IMR-90 (cell line): ENCODE results near the gene CHP2. TPM values are rescaled to one million over a fixed set of nuclear protein-coding genes. Genes with fewer than 3 reads are reported as not detected.

ENCODE experiments used
- ATAC-seq: fragments of 200-7000 bp; cut with Tn5 transposase; 2 replicates; pipeline ENCODE4 v1.9.1; 2020; ENCODE audit warnings: low read depth, mild to moderate bottlenecking, moderate library complexity
- BruUV-seq: library from RNA; stranded (reverse); fragments of 400-500 nt; replicated peaks from 2 replicates; lab custom pipeline; 2021; lab: Mats Ljungman, UMichigan
- CTCF ChIA-PET: fragments of 300-600 bp; formaldehyde crosslinking; extraction: SDS; loops from one replicate; lab custom pipeline; 2021; ENCODE audit warnings: antibody characterized with exemption; lab: Yijun Ruan, JAX
- POLR2A ChIA-PET: fragments of 300-600 bp; sonication (Branson Sonifier 250); formaldehyde crosslinking; loops from one replicate; lab custom pipeline; 2022; ENCODE audit warnings: antibody characterized with exemption; ENCODE audit not compliant: unreplicated experiment; lab: Charles Lee
- DNase-seq: peaks from one replicate; pipeline ENCODE4 v3.0.0; 2013
- H2AFZ ChIP-seq: replicated peaks from 2 replicates; pipeline ENCODE3; 2013; ENCODE audit warnings: low read length, mild to moderate bottlenecking; ENCODE audit not compliant: poor library complexity
- H2AK5ac ChIP-seq: 2 replicates; pipeline ENCODE4 v1.6.1; 2013; ENCODE audit warnings: low read depth, low read length, inconsistent platforms
- H2AK9ac ChIP-seq: replicated peaks from 2 replicates; pipeline ENCODE3; 2013; ENCODE audit warnings: mild to moderate bottlenecking, low read depth, low read length, moderate library complexity; ENCODE audit not compliant: poor library complexity
- H2BK120ac ChIP-seq: 2 replicates; pipeline ENCODE4 v1.6.1; 2013; ENCODE audit warnings: low read depth, low read length, inconsistent platforms
- H2BK15ac ChIP-seq: 3 replicates; pipeline ENCODE4 v1.6.1; 2013; ENCODE audit warnings: low read depth, low read length, inconsistent platforms
- H2BK20ac ChIP-seq: 2 replicates; pipeline ENCODE4 v1.6.1; 2013; ENCODE audit warnings: low read depth, mild to moderate bottlenecking, inconsistent platforms, low read length, moderate library complexity
- H2BK5ac ChIP-seq: 2 replicates; pipeline ENCODE4 v1.6.1; 2013; ENCODE audit warnings: mild to moderate bottlenecking, low read depth, low read length, inconsistent platforms; ENCODE audit not compliant: poor library complexity, severe bottlenecking
- H3K14ac ChIP-seq: replicated peaks from 2 replicates; pipeline ENCODE4 v1.6.1; 2013; ENCODE audit warnings: low read depth, low read length, inconsistent platforms
- H3K18ac ChIP-seq: 2 replicates; pipeline ENCODE4 v1.6.1; 2013; ENCODE audit warnings: low read depth, low read length, control low read depth
- H3K23ac ChIP-seq: 2 replicates; pipeline ENCODE4 v1.6.1; 2013; ENCODE audit warnings: low read depth, low read length, inconsistent platforms
- H3K27ac ChIP-seq: 2 replicates; pipeline ENCODE4 v1.5.1; 2013; ENCODE audit warnings: mild to moderate bottlenecking, control low read depth, low read length; ENCODE audit not compliant: insufficient read depth
- H3K27me3 ChIP-seq: 2 replicates; pipeline ENCODE4 v1.6.1; 2013; ENCODE audit warnings: low read length; ENCODE audit not compliant: control insufficient read depth, insufficient read depth
- H3K36me3 ChIP-seq: 2 replicates; pipeline ENCODE4 v1.6.1; 2013; ENCODE audit warnings: low read length, mixed read lengths; ENCODE audit not compliant: control insufficient read depth, insufficient read depth
- H3K4ac ChIP-seq: 2 replicates; pipeline ENCODE4 v1.6.1; 2013; ENCODE audit warnings: low read depth, low read length, inconsistent platforms
- H3K4me1 ChIP-seq: 2 replicates; pipeline ENCODE4 v1.6.1; 2013; ENCODE audit warnings: low read length, mixed read lengths; ENCODE audit not compliant: control insufficient read depth, insufficient read depth
- H3K4me2 ChIP-seq: 2 replicates; pipeline ENCODE4 v1.6.1; 2013; ENCODE audit warnings: low read depth, mild to moderate bottlenecking, control low read depth, low read length, moderate library complexity
- H3K4me3 ChIP-seq: 2 replicates; pipeline ENCODE4 v1.5.1; 2013; ENCODE audit warnings: low read depth, mild to moderate bottlenecking, control low read depth, low read length, moderate library complexity; ENCODE audit not compliant: insufficient read depth
- H3K56ac ChIP-seq: 2 replicates; pipeline ENCODE4 v1.6.1; 2013; ENCODE audit warnings: low read length, inconsistent platforms; ENCODE audit not compliant: insufficient read depth; ENCODE audit errors: extremely low read depth
- H3K79me1 ChIP-seq, 2 experiments: 2 replicates each; pipeline ENCODE4 v1.6.1; 2013; ENCODE audit warnings: low read length in 2 of 2, inconsistent platforms in 1 of 2, low read depth in 1 of 2
- H3K9ac ChIP-seq: 2 replicates; pipeline ENCODE4 v1.6.1; 2013; ENCODE audit warnings: low read depth, low read length, control low read depth
- H3K9me1 ChIP-seq: 2 replicates; pipeline ENCODE4 v1.6.1; 2013; ENCODE audit warnings: low read length, inconsistent platforms; ENCODE audit not compliant: insufficient read depth
- H3K9me3 ChIP-seq: 2 replicates; pipeline ENCODE4 v1.6.1; 2013; ENCODE audit warnings: low read length; ENCODE audit not compliant: control insufficient read depth, insufficient read depth
- H4K20me1 ChIP-seq: 2 replicates; pipeline ENCODE4 v1.6.1; 2013; ENCODE audit warnings: low read length, inconsistent platforms; ENCODE audit not compliant: insufficient read depth
- H4K5ac ChIP-seq: 2 replicates; pipeline ENCODE4 v1.6.1; 2013; ENCODE audit warnings: mild to moderate bottlenecking, low read depth, low read length, control low read depth
- H4K8ac ChIP-seq, 2 experiments: 2 replicates each; pipeline ENCODE4 v1.6.1; 2013; ENCODE audit warnings: low read depth in 2 of 2, low read length in 2 of 2, control low read depth in 1 of 2, inconsistent platforms in 1 of 2
- H4K91ac ChIP-seq: 2 replicates; pipeline ENCODE4 v1.6.1; 2013; ENCODE audit warnings: low read depth, low read length, inconsistent platforms; ENCODE audit not compliant: insufficient read depth
- FOS ChIP-seq: fragments of 150-350 bp; IDR thresholded peaks from 2 replicates; pipeline ENCODE4 v1.6.1; 2016; ENCODE audit warnings: low read depth, low read length
- NFE2L2 ChIP-seq: fragments of 150-350 bp; IDR thresholded peaks from 2 replicates; pipeline ENCODE4 v1.6.1; 2016; ENCODE audit warnings: low read depth, mild to moderate bottlenecking, low read length
- dilution Hi-C: fragments of 300-500 bp; cut with HindIII; formaldehyde crosslinking; loops from one replicate; pipeline ENCODE4 v1.14.3; 2018; ENCODE audit warnings: low sequenced_read_pairs; ENCODE audit not compliant: unreplicated experiment
- in situ Hi-C: fragments of 300-500 bp; cut with MboI; formaldehyde crosslinking; loops from 3 replicates; pipeline ENCODE4 v1.14.3; 2019; ENCODE audit warnings: low sequenced_read_pairs, inconsistent platforms, mixed read lengths
- intact Hi-C: fragments of 100-400 bp; cut with micrococcal nuclease; formaldehyde crosslinking; loops from 2 replicates; pipeline ENCODE4 v1.10.0; 2022
- polyA plus RNA-seq, 3 experiments: library from polyadenylated mRNA; depleted of rRNA; stranded (reverse); fragments of >200 nt; gene quantifications; 2 replicates each; pipeline ENCODE4 v1.2.3, GENCODE V29; 2012; ENCODE audit warnings: low replicate concordance in 1 of 3
- total RNA-seq: library from RNA; depleted of rRNA; stranded (reverse); fragments of >200 nt; gene quantifications from 2 replicates; pipeline ENCODE4 v1.2.3, GENCODE V29; 2012

The CHP2 gene
- total and polyA plus RNA-seq, 2 of the 4 experiments (the other 2 are of a cell fraction) = not detected

DNA sequence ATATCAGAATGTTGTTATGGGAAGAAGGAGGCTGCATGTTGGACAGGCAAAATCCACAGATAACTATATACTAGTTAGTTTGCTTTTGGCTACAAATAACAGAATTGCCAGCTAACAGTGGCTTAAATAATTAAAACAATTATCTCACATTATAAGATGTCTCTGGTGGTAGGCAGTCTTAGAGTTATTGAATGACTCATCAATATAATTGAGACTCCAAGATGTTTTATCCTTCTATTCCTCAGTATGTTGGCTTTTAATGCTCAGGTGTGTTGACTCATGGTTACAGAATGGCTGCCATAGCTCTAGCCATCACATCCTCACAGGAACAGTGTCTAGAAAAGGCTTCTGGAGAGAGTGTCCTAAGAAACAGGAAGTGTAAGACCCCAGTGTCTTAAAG lies 11.1 kb downstream of the CHP2 start:
- Histone ChIP-seq H3K4ac (no peak overlapping the region), H4K91ac (no peak overlapping the region), H3K9ac (no peak overlapping the region), H3K4me1 (no peaks in the 10 kb centered on the region), H2BK20ac (no peak overlapping the region), H2BK120ac (no peak overlapping the region), H3K14ac (no peak overlapping the region), H2AK9ac (no peak overlapping the region), H3K23ac (no peak overlapping the region), H3K36me3 (no peaks in the 10 kb centered on the region), H4K8ac (no peak overlapping the region), H3K9me3 (no peaks in the 10 kb centered on the region), H2BK15ac (no peak overlapping the region), H3K56ac (no peak overlapping the region), H2AFZ (no peak overlapping the region), H2BK5ac (no peak overlapping the region), H3K4me2 (no peak overlapping the region), H3K79me1 (no peaks in the 10 kb centered on the region), H3K9me1 (no peaks in the 10 kb centered on the region), H3K18ac (no peak overlapping the region), H2AK5ac (no peak overlapping the region), H3K27me3 (no peaks in the 10 kb centered on the region), H4K5ac (no peak overlapping the region), H3K27ac (no peak overlapping the region), H4K20me1 (no peaks in the 10 kb centered on the region), H3K4me3 (no peak overlapping the region)
- dilution Hi-C loops = no loop called here
- POLR2A ChIA-PET = no interaction called here
- intact Hi-C loops = no loop called here
- no TSS peak for BruUV-seq
- no peak for ATAC-seq
- CTCF ChIA-PET = no interaction called here
- in situ Hi-C loops = no loop called here
- DNase-seq = no peak
- TF ChIP-seq FOS = no peak
- peak; percentile 53 for TF ChIP-seq NFE2L2
